Activated T-cell treated with anti-CD3 and anti-CD28 coated beads for 1 hour (primary cell): ENCODE data around the gene BCKDK.

ENCODE experiments used
- DNase-seq: peaks from one replicate; pipeline ENCODE4 v3.0.0-alpha.2; 2020; ENCODE audit warnings: low read depth

The BCKDK gene

GRCh38 chr16:31108035-31108793, at the start of gene BCKDK:
Gene BCKDK, plus strand, starts transcription at chr16:31108386. Its CDS starts 838 bp downstream, at chr16:31109224.
- DNase-seq: peak; percentile 47

DNA sequence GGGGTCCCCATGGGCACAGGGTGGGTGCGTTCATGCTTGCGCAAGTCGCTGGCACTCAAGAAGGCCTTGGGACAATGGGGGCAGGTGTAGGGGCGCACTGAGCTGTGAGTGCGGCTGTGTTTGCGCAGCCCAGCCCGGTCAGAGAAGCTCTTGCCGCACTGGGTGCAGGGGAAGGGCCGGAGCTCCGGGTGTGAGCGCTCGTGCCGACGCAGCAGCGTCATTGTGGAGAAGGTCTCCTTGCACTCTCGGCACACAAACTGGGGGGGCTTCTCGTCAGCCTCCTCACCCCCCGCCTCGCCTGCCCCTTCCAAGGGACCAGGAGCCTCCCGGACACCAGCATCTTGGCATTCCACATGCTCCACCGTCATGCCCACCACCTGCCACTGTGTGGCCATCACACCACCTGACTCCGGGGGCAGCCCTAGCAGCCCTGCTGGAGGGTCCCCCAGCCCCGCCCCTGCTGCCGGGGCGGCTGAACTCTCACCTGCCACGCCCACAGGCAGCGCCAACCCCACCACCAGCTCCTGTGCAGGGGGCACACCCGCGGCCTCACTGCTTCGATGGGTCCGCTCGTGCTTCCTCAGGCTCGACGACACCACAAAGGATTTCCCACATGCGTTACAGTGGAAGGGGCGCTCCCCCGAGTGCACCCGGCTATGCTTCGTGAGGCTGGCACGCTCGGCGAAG, 46.9 kb upstream of the BCKDK start:
- no peak for DNase-seq

DNA sequence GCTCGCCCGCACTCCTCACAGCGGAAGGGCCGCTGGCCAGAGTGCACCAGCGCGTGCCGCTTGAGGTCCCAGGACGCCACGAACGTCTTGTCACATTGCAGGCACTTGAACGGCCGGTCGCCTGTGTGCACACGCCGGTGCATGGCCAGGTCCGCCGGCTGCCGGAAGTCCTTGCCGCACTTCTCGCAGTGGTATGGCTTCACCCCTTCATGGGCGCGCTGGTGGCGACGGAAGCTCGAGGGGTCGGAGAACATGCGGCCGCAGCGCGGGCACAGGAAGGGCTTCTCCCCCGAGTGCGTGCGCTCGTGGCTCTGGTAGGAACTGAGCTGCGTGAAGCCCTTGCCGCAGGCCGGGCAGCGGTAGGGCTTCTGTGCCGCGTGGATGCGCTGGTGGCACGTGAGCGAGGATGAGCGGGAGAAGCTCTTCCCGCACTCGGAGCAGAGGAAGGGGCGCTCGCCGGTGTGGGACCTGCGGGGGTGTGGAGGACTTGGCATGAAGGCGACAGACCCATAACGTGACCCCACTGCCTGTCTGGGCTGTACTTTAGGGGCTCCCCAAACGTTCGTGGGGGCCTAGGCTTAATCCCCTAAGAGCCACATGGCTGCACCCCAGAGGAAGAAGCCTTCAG, 46.3 kb upstream of the BCKDK start:
- DNase-seq: no peak

DNA sequence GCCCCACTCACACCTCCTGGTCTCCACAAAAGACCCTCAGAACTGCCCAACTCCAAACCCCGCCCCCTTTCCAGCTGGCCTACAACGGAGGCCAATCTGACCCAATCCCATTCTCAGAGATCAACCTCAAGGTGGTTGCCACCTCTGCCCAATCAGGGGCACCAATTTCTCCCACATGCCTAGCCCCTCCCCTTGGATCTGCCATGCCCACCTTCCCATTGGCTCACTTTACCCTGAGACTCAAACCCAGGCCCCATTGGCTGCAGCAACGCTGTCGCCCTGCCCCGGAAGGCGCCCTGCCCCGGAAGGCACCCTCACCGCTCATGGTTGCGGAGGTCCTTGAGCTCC, 44.7 kb upstream of the BCKDK start:
- no peak for DNase-seq

GRCh38 chr16:31063843-31064611, 44.2 kb upstream of the BCKDK start:
- DNase-seq: no peak

- no peak for DNase-seq
Measured at GRCh38 chr16:31064882-31065461, 43.2 kb upstream of the BCKDK start.

DNA sequence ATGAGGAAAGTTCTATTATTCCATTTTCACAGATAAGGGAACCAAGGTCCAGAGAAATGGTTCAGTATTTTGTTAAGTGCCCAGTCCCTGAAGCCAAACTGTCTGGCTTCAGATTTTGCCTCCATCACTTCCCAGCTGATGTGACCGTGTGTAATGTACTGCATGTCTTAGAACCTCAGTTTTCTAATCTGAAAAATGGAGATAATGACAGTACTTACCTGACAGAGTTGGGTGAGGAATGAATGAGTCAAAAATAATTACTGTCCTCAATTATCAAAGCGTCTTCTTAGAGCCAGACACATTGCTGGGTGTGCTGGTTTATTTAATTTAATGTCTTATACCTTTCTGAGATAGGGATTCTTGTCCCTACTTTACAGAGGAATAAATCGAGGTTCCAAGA, 40.8 kb upstream of the BCKDK start:
- DNase-seq: no peak

DNA sequence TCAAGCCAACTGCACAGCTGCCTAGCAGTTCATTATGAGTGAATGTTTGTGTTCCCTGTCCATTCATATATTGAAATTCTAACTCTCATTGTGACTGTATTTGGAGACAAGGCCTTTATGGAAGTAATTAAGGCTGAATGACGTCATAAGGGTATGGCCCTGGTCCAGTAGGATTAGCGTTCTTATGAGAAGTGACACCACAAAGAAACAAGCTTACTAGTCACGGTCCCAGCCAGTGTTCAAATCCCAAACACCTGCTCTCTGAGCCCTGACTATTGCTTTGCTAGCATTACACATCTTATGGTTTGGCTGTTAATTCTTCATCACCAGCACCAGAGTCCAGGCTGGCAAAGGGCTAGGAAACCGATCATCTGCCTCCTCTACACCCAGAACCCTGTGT, 36.3 kb upstream of the BCKDK start:
- DNase-seq: no peak

GRCh38 chr16:31072540-31073141, 35.5 kb upstream of the BCKDK start:
- no peak for DNase-seq

DNA sequence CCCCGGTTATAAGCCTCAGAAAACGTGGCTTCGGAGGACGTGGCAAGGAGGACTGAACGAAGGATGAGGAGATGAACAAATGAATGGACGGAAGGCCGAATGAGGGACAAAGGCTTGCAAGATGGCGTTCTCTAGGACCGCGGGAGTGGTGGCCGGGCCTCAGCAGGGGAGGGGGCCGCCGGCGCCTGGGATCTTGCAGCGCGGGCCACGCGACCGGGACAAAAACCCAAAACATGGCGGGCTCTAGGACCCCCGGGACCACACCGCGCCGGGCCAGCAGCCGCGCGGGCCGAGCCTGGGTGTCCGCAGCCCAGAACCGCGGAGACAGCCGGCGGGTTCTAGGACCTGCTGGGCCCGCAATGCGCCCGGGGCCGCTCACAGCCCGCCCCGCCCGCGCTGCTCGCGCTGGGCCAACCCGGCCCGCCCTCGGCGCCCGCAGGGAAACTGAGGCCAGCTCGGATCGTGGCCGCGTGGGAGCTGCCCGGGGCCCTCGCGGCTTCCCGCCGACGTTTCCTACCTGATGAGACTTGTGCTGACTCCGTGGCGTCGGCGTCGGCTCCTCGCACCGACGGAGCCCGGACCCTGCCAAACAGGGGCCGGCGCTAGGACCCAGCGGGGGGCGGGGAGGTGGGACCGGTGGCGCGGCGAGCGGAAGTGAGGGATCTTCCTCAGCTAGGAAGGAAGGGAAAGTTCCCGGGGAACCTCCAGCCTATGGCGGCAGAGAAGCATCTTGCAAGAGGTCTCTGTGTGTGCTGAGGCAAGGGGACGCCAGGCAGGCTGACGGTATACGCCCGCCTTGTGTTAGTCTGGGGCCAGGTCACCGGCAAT, 34.8 kb upstream of the BCKDK start:
- DNase-seq: peak; percentile 79

DNA sequence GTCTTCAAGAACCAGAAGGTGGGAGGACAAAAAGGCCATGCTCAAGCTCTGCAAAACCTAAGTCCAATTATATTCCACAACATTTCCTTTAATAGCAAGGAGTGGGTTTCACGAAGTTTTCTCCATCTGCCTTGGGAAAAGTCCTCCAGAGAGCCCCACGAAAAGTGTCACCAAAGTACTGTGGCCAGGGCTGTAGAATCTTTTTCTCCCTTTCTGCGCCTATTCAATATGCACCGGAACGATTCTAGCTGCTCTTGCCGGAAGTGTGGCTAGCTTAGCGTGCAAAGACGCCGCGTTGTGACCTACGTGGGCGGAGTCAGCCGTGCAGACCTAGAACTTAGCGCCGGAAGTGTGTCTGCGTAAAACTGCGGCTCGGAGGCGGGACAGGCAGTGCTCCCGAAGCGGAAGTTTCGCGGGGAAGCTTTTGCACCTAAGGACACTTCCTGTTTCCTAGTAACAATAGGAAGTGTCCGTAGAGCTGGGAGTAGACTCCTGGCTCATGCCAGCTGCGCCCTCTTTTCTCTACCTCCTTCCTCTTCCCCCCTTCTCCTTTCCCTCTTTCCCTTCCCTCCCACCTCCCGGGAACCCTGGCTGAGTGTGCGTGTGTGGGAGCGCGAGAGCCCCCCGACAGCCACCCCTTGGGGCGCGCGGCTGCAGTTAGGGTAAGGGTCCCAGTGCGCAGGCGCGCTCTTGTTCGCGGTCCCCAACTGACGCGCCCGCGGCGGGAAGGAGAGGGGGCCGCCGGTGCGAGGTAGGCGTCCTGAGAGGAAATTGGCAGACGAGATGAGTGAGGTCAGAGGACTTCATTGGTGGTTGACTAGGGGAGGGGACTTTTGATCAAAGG, 34.0 kb upstream of the BCKDK start, which contains the start of the genes ZNF646 and ZNF668:
Gene ZNF646 (plus strand): TSS at position 453 of the 844 bp plus-strand sequence. CDS start 1,903 bp downstream, outside the sequence.
Gene ZNF668 (minus strand): TSS at position 271 of the 844 bp plus-strand sequence. CDS start 9,781 bp downstream, outside the sequence.
- DNase-seq: peak; percentile 93

GRCh38 chr16:31074814-31075183, 33.4 kb upstream of the BCKDK start:
- DNase-seq: no peak

GRCh38 chr16:31076319-31076718, 31.9 kb upstream of the BCKDK start:
- DNase-seq: no peak

DNA sequence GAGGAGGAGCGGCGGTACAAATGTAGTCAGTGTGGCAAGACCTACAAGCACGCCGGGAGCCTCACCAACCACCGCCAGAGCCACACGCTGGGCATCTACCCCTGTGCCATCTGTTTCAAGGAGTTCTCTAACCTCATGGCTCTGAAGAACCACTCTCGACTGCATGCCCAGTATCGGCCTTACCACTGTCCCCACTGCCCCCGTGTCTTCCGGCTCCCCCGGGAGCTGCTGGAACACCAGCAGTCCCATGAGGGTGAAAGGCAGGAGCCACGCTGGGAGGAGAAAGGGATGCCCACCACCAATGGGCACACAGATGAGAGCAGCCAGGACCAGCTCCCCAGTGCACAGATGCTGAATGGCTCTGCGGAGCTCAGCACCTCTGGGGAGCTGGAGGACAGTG, 31.2 kb upstream of the BCKDK start:
- no peak for DNase-seq

DNA sequence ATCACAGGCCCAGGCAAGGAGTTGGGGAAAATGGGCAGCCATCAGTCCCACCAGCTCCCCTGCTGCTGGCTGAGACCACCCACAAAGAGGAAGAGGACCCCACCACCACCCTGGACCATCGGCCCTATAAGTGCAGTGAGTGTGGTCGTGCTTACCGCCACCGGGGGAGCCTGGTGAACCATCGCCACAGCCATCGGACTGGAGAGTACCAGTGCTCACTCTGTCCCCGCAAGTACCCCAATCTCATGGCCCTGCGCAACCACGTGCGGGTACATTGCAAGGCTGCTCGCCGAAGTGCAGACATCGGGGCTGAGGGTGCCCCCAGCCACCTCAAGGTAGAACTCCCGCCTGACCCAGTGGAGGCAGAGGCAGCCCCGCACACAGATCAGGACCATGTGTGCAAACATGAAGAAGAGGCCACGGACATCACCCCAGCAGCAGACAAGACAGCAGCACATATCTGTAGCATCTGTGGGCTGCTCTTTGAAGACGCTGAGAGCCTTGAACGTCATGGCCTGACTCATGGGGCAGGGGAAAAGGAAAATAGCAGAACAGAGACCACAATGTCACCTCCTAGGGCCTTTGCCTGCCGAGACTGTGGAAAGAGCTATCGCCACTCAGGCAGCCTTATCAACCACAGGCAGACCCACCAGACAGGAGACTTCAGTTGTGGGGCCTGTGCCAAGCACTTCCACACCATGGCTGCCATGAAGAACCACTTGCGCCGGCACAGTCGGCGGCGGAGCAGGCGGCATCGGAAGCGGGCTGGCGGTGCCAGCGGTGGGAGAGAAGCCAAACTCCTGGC, 30.4 kb upstream of the BCKDK start:
- no peak for DNase-seq

DNA sequence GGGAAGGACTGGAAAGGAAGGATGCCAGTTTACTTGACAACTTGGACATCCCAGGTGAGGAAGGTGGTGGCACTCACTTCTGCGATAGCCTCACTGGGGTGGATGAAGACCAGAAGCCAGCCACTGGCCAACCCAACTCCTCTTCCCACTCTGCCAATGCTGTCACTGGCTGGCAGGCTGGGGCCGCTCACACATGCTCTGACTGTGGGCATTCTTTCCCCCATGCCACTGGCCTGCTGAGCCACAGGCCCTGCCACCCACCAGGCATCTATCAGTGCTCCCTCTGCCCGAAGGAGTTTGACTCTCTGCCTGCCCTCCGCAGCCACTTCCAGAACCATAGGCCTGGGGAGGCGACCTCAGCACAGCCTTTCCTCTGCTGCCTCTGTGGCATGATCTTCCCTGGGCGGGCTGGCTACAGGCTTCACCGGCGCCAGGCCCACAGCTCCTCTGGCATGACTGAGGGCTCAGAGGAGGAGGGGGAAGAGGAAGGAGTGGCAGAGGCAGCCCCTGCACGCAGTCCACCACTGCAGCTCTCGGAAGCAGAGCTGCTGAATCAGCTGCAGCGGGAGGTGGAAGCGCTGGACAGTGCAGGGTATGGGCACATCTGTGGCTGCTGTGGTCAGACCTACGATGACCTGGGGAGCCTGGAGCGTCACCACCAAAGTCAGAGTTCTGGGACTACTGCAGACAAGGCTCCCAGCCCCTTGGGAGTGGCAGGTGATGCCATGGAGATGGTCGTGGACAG, 29.4 kb upstream of the BCKDK start:
- no peak for DNase-seq

DNA sequence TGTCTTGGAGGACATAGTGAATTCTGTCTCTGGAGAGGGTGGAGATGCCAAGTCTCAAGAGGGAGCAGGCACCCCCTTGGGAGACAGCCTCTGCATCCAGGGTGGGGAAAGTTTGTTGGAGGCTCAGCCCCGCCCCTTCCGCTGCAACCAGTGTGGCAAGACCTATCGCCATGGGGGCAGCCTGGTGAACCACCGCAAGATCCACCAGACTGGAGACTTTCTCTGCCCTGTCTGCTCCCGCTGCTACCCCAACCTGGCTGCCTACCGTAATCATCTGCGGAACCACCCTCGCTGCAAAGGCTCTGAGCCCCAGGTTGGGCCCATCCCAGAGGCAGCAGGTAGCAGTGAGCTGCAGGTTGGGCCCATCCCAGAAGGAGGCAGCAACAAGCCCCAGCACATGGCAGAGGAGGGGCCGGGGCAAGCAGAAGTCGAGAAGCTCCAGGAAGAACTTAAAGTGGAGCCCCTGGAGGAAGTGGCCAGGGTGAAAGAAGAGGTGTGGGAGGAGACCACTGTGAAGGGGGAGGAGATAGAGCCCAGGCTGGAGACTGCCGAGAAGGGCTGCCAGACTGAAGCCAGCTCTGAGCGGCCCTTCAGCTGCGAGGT, 28.7 kb upstream of the BCKDK start:
- no peak for DNase-seq
